Smooth muscle cell (in vitro differentiated cells): Measurements from ENCODE around the gene CST5. TPM values are rescaled to one million over a fixed set of nuclear protein-coding genes. Genes with fewer than 3 reads are reported as not detected.
A peak's percentile ranks its signal among the peaks of the same experiment; 100 is the strongest.

Experiments
- DNase-seq: peaks from one replicate; lab custom pipeline; 2025; ENCODE audit not compliant: unreplicated experiment; lab: John Stamatoyannopoulos, UW
- H2AFZ ChIP-seq: fragments of 200-600 bp; sonication (generic); 2 replicates; pipeline ENCODE4 v1.6.0; 2016; ENCODE audit warnings: antibody characterized with exemption, low read depth, mild to moderate bottlenecking
- H3F3A ChIP-seq: fragments of 200-600 bp; sonication (generic); 2 replicates; pipeline ENCODE4 v1.6.0; 2017; ENCODE audit warnings: antibody characterized with exemption, low read depth
- H3K27ac ChIP-seq: fragments of 200-600 bp; sonication (generic); 2 replicates; pipeline ENCODE4 v1.5.1; 2016; ENCODE audit warnings: low read depth, mild to moderate bottlenecking
- H3K27me3 ChIP-seq: fragments of 200-600 bp; sonication (generic); 2 replicates; pipeline ENCODE4 v1.6.1; 2016; ENCODE audit warnings: low read depth, mild to moderate bottlenecking
- H3K36me3 ChIP-seq: fragments of 200-600 bp; sonication (generic); 2 replicates; pipeline ENCODE4 v1.5.1; 2016; ENCODE audit warnings: low read depth
- H3K4me1 ChIP-seq: fragments of 200-600 bp; sonication (generic); 2 replicates; pipeline ENCODE4 v1.5.1; 2016; ENCODE audit warnings: low read depth
- H3K4me2 ChIP-seq: fragments of 200-600 bp; sonication (generic); 2 replicates; pipeline ENCODE4 v1.6.0; 2016; ENCODE audit warnings: mild to moderate bottlenecking
- H3K4me3 ChIP-seq: fragments of 200-600 bp; sonication (generic); 2 replicates; pipeline ENCODE4 v1.5.1; 2016; ENCODE audit warnings: mild to moderate bottlenecking
- H3K79me2 ChIP-seq: fragments of 200-600 bp; sonication (generic); 2 replicates; pipeline ENCODE4 v1.6.0; 2016; ENCODE audit warnings: low read depth, mild to moderate bottlenecking
- H3K9ac ChIP-seq: fragments of 200-600 bp; sonication (generic); 2 replicates; pipeline ENCODE4 v1.6.0; 2016; ENCODE audit warnings: low read depth
- H3K9me3 ChIP-seq: fragments of 200-600 bp; sonication (generic); replicated peaks from 2 replicates; pipeline ENCODE4 v1.5.1; 2016; ENCODE audit warnings: low read depth
- H4K20me1 ChIP-seq: fragments of 200-600 bp; sonication (generic); 2 replicates; pipeline ENCODE4 v1.6.0; 2016; ENCODE audit warnings: low read depth
- CTCF ChIP-seq: fragments of 200-600 bp; sonication (generic); IDR thresholded peaks from 2 replicates; pipeline ENCODE4 v1.5.1; 2017; ENCODE audit warnings: borderline replicate concordance, mild to moderate bottlenecking, antibody characterized with exemption; ENCODE audit not compliant: insufficient read depth, poor library complexity, severe bottlenecking
- WGBS: methylation state at CpG from one replicate; pipeline ENCODE4 v1.1.7; 2016; ENCODE audit warnings: low lambda C conversion rate; 5-methylcytosine and 5-hydroxymethylcytosine counted together
- polyA plus RNA-seq: library from polyadenylated mRNA; unstranded; fragments of >200 nt; fragmentation: Nextera tagmentation; extraction: Ambion mirVana; gene quantifications from 2 replicates; pipeline ENCODE4 v1.2.1, GENCODE V29; 2016
- total RNA-seq: library from RNA; depleted of rRNA; stranded (reverse); fragments of >200 nt; gene quantifications from 2 replicates; pipeline ENCODE4 v1.2.3, GENCODE V29; 2014

The CST5 gene
- total and polyA plus RNA-seq, 2 experiments from 2014 or later, result not detected

DNA sequence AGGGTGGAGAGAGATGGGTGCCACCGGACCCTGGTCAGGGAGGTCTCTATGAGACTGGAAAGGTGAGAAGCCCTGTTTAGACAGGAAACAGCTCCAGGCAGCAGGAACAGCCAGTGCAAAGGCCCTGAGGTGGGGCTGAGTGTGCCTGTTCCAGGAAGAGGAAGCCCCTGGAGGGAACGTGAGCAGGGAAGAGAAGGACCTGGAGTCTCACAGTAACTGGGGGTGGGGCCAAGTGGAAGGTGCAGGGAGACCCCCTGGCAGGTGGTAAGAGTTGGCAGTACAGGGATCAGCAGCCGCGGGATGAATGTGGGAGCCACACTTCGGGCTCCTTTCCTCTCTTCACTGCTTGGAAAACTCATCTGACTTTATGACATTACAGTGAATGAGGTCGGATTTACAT lies 43.8 kb upstream of the CST5 start:
- no peak overlapping the region for H3K27ac ChIP-seq
- H3K79me2 ChIP-seq, result no peaks in the 10 kb centered on the region
- 87% methylated on average over 6 of the region's 6 CpGs for WGBS
- no peaks in the 10 kb centered on the region for H4K20me1 ChIP-seq
- no peaks in the 10 kb centered on the region for H3K27me3 ChIP-seq
- H3K9ac ChIP-seq, result no peak overlapping the region
- DNase-seq, result no peak
- H3K4me3 ChIP-seq, result no peak overlapping the region
- H3F3A ChIP-seq, result no peaks in the 10 kb centered on the region
- no peaks in the 10 kb centered on the region for H3K36me3 ChIP-seq
- H3K9me3 ChIP-seq, result no peaks in the 10 kb centered on the region
- no peak for TF ChIP-seq CTCF
- H3K4me1 ChIP-seq, result peaks cover 3% of the 10 kb centered on the region
- H3K4me2 ChIP-seq, result no peak overlapping the region
- no peak overlapping the region for H2AFZ ChIP-seq

DNA sequence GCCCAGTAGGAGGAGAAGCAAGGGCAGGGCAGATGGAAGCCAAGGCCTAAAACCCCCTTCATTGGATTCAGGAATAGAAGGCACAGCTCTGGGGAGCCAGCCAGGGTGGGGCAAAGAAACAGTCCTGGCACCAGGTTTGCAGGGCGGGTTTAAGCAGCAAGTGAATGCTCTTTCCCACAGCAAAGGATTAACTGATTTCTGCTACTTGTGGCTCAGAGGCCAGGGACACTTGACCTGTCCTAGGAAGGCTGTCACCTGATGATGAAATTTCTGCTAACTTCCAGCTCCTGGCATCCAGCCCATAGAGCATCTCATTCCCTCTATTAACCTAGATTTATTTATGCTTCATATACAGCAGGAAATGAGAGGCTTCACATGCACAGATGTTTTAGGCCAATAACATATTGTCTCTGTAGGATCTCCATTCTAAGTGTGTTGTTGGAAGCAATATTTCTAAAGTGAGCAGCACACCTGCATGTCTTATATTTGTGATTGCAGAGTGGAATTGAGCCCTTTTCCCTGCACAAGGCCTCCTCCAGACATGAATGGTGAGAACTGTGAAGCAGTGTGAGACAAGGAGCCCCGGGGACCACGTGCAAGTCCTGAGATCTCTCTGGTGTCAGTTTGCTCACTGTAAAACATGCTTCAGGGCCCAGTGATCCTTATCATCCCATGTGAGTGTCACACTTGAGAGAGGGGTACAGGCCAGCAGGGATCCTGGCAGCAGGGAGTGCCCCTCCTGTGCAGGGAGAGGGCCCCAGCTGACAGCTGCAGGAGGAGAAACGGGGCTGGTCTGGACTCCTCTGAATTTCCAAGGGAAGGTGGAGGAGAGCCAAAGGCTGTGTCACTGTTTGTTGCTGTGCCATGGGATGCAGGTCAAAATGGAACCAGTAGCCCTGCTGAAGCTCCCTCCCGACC lies 41.1 kb upstream of the CST5 start:
- no peak for TF ChIP-seq CTCF
- Histone ChIP-seq H3K36me3 (no peaks in the 10 kb centered on the region), H3K4me3 (no peak overlapping the region), H3K79me2 (no peaks in the 10 kb centered on the region), H3K9me3 (no peaks in the 10 kb centered on the region), H3K4me1 (peaks cover 3% of the 10 kb centered on the region), H3K4me2 (peak overlapping the region; percentile 28), H3F3A (no peaks in the 10 kb centered on the region), H3K9ac (no peak overlapping the region), H3K27me3 (no peaks in the 10 kb centered on the region), H2AFZ (no peak overlapping the region), H4K20me1 (no peaks in the 10 kb centered on the region), H3K27ac (peak overlapping the region; percentile 32)
- no peak for DNase-seq
- 69% methylated on average over 5 of the region's 5 CpGs for WGBS

GRCh38 chr20:23918896-23919295 lies 39.3 kb upstream of the CST5 start:
- Histone ChIP-seq H3K27me3 (no peaks in the 10 kb centered on the region), H3K79me2 (no peaks in the 10 kb centered on the region), H4K20me1 (no peaks in the 10 kb centered on the region), H3K4me1 (peaks cover 3% of the 10 kb centered on the region), H3K4me3 (no peak overlapping the region), H2AFZ (no peak overlapping the region), H3K9ac (no peak overlapping the region), H3K4me2 (no peak overlapping the region), H3K27ac (no peak overlapping the region), H3F3A (no peaks in the 10 kb centered on the region), H3K9me3 (no peaks in the 10 kb centered on the region), H3K36me3 (no peaks in the 10 kb centered on the region)
- no peak for TF ChIP-seq CTCF
- WGBS, result 87% methylated on average over 4 of the region's 4 CpGs
- DNase-seq, result no peak
